ENCODE measurements around the gene HMCN2.

DNA sequence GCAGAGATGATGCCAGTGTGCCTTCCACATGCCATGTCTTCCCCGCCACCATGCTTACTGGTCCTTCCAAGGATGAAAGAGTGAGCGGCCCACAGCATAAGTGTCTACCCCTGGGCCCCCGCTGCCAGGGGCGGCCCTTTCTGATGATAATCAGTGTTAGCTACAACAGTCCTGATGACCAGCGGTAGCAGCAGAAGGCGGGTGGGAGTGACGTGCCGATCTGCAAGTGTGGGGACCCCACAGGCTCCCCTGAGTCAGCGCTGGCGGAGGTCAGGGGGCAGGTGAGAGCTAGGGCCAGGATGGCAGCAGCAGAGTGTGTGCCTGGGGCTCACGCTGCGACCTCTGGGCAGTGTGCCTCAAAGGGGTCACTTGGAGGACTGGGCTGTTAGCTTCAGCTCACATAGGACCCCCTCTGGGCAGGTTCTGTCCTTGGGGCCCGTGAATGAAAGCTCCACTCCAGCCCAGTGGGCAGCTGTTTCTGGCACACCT lies 80.4 kb downstream of the HMCN2 start:
- TF ChIP-seq, protein P1, sequence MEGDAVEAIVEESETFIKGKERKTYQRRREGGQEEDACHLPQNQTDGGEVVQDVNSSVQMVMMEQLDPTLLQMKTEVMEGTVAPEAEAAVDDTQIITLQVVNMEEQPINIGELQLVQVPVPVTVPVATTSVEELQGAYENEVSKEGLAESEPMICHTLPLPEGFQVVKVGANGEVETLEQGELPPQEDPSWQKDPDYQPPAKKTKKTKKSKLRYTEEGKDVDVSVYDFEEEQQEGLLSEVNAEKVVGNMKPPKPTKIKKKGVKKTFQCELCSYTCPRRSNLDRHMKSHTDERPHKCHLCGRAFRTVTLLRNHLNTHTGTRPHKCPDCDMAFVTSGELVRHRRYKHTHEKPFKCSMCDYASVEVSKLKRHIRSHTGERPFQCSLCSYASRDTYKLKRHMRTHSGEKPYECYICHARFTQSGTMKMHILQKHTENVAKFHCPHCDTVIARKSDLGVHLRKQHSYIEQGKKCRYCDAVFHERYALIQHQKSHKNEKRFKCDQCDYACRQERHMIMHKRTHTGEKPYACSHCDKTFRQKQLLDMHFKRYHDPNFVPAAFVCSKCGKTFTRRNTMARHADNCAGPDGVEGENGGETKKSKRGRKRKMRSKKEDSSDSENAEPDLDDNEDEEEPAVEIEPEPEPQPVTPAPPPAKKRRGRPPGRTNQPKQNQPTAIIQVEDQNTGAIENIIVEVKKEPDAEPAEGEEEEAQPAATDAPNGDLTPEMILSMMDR (IDR thresholded peaks at IDR 0.05) = no peak
- TF ChIP-seq POLR2A (IDR thresholded peaks at IDR 0.05) = no peak
- TF ChIP-seq EP300 (IDR thresholded peaks at IDR 0.05) = no peak
- no peak for TF ChIP-seq POLR2AphosphoS5 (IDR thresholded peaks at IDR 0.05)
